Suprapubic skin (tissue), 4 donors: ENCODE results near the gene DOCK6.

Experiments used
- CTCF ChIP-seq, 2 donors: fragments of 200-600 bp in 1 of 2; fragments of 450-650 bp in 1 of 2; sonication (generic) in 1 of 2; IDR thresholded peaks; one replicate each; pipeline ENCODE4 v1.5.1; 2016 to 2019; ENCODE audit warnings: antibody characterized with exemption in 2 of 2, mild to moderate bottlenecking in 1 of 2, moderate library complexity in 1 of 2
- POLR2A ChIP-seq, 2 donors: fragments of 450-650 bp; IDR thresholded peaks; one replicate each; pipeline ENCODE4 v1.6.1; 2017; ENCODE audit warnings: antibody characterized with exemption in 2 of 2, mild to moderate bottlenecking in 2 of 2, moderate library complexity in 2 of 2
- POLR2AphosphoS5 ChIP-seq, 3 donors: sonication (generic); formaldehyde crosslinking; IDR thresholded peaks; one replicate each; pipeline ENCODE4 v1.6.1; 2017; ENCODE audit warnings: antibody characterized with exemption in 3 of 3

GRCh38 chr19:11164296-11164695 is 98.0 kb downstream of the DOCK6 start:
- no peak for TF ChIP-seq CTCF (IDR thresholded peaks at IDR 0.05)
- no peak for TF ChIP-seq POLR2AphosphoS5 (IDR thresholded peaks at IDR 0.05)
- no peak for TF ChIP-seq POLR2A (IDR thresholded peaks at IDR 0.05)
